ENCODE results near the gene BEST3.
"Not testable (repeated sequence)": the region's sequence is repeated elsewhere in the genome, so short reads cannot be mapped to it uniquely, and the experiment has no call there.

Gene BEST3

DNA sequence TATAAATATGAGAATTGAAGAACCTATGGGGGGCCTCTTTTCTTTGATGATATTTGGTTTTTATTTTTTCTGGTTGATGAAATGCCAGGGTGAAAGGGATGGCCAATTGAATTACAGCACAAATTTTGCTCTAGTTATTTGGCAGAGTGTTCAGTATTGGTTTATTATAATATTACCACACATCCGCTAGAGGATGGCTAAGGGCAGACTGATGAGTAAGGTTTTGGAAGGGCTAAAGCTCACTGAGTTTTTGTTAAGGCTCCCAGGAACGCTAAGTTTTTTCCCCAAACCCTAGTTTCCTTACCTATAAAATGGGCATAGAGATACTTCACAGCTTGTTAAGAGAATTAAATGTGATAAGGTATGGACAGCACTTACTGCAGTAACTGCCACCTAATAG lies 54.1 kb downstream of the BEST3 start:
- DNase-seq: no peak

- DNase-seq: no peak
Observed at GRCh38 chr12:69644511-69644910, 54.6 kb downstream of the BEST3 start.

DNA sequence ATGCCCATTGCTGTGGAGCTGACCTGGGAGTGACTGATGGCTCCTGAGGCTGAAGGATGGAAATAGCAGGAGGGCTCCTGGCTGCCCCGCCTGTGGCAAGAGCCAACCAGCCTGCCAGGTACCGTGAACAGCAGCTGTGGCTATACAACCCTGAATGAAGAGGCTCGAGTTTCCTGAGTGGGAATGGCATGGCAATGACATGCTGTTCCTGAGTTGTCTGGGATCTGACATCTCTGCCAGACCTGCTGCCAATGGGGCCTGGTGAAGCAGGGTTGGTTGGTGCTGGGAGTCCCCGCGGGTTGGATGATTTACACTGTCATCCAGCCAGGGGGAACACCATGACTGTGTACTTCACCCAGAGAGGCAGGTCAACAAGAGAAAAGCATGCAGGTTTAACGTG lies 56.6 kb downstream of the BEST3 start:
- no peak for DNase-seq

DNA sequence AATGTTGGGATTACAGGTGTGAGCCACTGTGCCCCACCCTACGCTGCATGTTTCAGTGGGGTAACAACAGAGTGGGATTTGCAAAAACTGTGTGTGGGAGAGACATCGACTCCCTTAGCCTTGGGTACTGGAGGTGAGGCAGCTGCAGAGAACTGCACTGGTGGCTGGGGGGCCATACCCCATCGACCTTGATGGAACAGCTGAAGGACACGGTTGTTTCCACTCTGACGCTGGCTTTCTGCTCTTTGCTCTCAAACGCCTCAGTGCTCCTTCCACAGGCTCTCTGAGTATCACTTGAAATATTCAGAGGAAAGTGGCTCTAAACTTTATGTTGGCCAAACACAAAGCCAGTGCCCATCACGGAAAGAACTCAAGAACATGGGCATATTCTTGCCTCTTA lies 57.6 kb downstream of the BEST3 start:
- DNase-seq: no peak

GRCh38 chr12:69639400-69640016 lies 59.6 kb downstream of the BEST3 start:
- peak; percentile 68 for DNase-seq

GRCh38 chr12:69633061-69633460 lies 66.0 kb downstream of the BEST3 start:
- peak; percentile 4 for DNase-seq

DNA sequence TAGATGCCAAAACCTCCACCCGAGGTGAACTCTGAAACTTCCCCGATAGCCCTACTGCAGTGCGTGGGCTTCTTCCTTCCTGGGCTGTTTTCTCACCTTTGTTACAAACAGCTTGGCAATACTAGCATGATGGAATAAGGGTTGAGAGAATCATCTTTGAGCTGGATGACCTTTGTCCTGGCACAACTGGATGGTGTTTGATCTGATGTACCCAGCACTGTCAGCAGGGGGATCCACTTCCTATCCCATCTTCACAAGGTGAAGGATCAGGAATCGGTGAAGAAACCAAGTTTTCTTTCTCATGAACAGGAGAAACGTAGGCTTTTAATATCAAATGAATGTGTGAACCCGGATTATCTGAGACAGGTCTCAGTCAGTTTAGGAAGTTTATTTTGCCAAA lies 68.9 kb downstream of the BEST3 start:
- no peak for DNase-seq

DNA sequence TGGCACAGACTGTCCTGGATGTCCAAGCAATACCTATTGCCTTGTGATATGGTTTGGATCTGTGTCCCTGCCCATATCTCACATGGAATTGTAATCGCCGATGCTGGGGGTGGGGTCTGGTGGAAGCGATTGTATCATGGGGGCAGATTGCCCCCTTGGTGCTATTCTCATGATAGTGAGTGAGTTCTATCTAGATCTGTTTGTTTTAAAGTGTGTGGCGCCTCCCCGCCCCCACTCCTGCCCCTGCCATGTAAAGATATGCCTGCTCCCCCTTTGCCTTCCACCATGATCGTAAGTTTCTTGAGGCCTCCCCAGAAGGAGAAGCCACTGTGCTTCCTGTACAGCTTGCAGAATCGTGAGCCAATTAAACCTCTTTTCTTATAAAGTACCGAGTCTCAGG lies 71.6 kb downstream of the BEST3 start:
- DNase-seq: no peak

DNA sequence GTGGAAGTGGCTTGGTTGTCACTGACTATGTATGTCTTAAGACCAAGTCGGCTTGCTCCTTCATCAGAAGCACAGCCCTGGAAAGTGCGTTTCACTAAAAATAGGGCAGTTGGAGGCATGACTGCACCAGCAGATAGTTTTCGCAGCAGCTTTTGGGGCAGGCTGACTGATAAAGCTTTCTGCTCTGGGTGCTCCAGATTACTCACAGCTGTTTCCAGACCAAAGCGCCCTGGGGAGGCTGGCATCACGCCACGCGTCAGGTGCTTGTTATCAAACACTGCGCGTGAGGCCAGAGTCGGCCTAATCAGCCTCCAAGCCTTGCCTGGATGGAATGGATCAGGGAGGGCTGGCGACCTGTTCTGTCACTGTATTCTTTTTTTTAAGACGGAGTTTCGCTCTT lies 75.1 kb downstream of the BEST3 start:
- no peak for DNase-seq

GRCh38 chr12:69621551-69621950 lies 77.6 kb downstream of the BEST3 start:
- no peak for DNase-seq

GRCh38 chr12:69620921-69621320 lies 78.2 kb downstream of the BEST3 start:
- no peak for DNase-seq

DNA sequence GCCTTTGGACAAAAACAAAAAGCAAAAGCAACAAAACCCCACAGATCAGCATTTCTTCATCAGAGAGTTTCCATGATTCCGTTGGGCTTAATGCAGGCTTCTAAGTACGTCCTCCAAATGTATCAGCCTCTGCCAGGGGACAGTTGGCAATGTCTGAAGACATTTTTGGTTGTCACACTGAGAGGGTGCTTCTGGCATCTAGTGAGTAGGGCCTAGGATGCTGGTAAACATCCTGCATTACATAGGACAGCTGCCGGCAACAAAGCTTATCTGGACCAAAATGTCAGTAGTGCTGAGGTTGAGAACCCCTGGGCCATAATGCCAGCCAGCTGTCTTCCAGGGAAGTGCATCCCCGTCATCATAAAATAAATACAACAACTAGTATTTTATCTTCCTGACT lies 79.0 kb downstream of the BEST3 start:
- DNase-seq: no peak

GRCh38 chr12:69619050-69619449 lies 80.1 kb downstream of the BEST3 start:
- no peak for DNase-seq

- DNase-seq: no peak
Observed at GRCh38 chr12:69616025-69616424, 83.1 kb downstream of the BEST3 start.

GRCh38 chr12:69613351-69613750 lies 85.8 kb downstream of the BEST3 start:
- DNase-seq: no peak

- DNase-seq: no peak
Observed at GRCh38 chr12:69610729-69611128, 88.4 kb downstream of the BEST3 start, which contains the start of gene LRRC10. Gene LRRC10, minus strand, starts transcription at chr12:69610907. Its CDS starts 69 bp downstream, at chr12:69610838.

GRCh38 chr12:69610126-69610525 lies 89.0 kb downstream of the BEST3 start:
- DNase-seq: no peak

DNA sequence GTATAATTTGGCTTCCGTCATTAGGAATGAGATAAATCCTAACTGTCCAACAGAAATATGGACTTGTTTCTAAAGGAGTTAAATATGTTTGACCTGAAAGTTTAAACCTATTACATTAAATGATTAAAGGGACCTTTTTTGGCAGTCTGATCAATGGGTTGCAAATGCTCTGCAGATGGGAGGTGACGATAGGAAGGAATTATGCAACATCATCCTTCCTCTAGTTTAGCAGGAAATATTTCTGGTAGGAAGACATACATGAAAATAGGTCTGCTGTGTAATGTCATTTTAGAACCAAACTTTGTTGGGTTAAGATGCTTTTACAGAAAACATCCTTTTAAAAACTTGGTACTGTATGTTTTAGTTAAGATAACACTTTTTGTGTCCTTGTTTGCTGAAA lies 91.0 kb downstream of the BEST3 start:
- no peak for DNase-seq

DNA sequence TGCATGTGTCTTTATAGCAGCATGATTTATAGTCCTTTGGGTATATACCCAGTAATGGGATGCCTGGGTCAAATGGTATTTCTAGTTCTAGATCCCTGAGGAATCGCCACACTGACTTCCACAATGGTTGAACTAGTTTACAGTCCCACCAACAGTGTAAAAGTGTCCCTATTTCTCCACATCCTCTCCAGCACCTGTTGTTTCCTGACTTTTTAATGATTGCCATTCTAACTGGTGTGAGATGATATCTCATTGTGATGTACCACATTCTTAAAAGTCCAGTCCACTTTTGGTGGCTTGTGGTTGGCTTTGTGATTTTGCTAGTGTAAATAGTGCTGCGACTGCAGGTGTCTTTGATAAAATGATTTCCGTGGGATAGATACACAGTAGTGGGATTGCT lies 94.8 kb downstream of the BEST3 start:
- DNase-seq: not testable (repeated sequence)

Data from activated CD4-positive, alpha-beta T cell treated with anti-CD3 and anti-CD28 coated beads, Interleukin-2, amount 50 U/mL, for 16 hours (primary cell).